OCI-LY7 (cell line): ENCODE data around the gene CNKSR3. TPM values are rescaled to one million over a fixed set of nuclear protein-coding genes. Genes with fewer than 3 reads are reported as not detected.

Source experiments
- BruUV-seq: library from RNA; stranded (reverse); fragments of 400-500 nt; replicated peaks from 2 replicates; lab custom pipeline; 2021; lab: Mats Ljungman, UMichigan
- CTCF ChIA-PET: fragments of 300-600 bp; sonication (Branson Sonifier 250); formaldehyde crosslinking; loops from one replicate; lab custom pipeline; 2022; ENCODE audit warnings: antibody characterized with exemption; ENCODE audit not compliant: unreplicated experiment; lab: Charles Lee
- POLR2A ChIA-PET: fragments of 300-600 bp; sonication (Branson Sonifier 250); formaldehyde crosslinking; loops from one replicate; lab custom pipeline; 2022; ENCODE audit warnings: antibody characterized with exemption; lab: Charles Lee
- DNase-seq: peaks from one replicate; pipeline ENCODE4 v3.0.0-alpha.2; 2015; ENCODE audit warnings: low spot score
- H2AFZ ChIP-seq: fragments of 200-600 bp; sonication (generic), shearing (Covaris generic); 2 replicates; pipeline ENCODE4 v1.6.1; 2014; ENCODE audit warnings: mild to moderate bottlenecking, antibody characterized with exemption, low read length, moderate library complexity
- H3K27ac ChIP-seq: fragments of 200-600 bp; sonication (generic); 2 replicates; pipeline ENCODE4 v1.5.1; 2014; ENCODE audit warnings: mixed run types, low read depth, mild to moderate bottlenecking, moderate library complexity, low read length, inconsistent platforms; ENCODE audit not compliant: poor library complexity, severe bottlenecking
- H3K36me3 ChIP-seq: fragments of 200-600 bp; sonication (generic); 2 replicates; pipeline ENCODE4 v1.6.1; 2014; ENCODE audit warnings: mild to moderate bottlenecking, antibody characterized with exemption, low read length, moderate library complexity, mixed read lengths; ENCODE audit not compliant: insufficient read depth
- H3K4me1 ChIP-seq: fragments of 200-600 bp; sonication (generic); 2 replicates; pipeline ENCODE4 v1.5.1; 2014; ENCODE audit warnings: mild to moderate bottlenecking, low read length; ENCODE audit not compliant: insufficient read depth, poor library complexity, severe bottlenecking
- H3K4me2 ChIP-seq: fragments of 200-600 bp; sonication (generic); 2 replicates; pipeline ENCODE4 v1.6.1; 2014; ENCODE audit warnings: mild to moderate bottlenecking, low read length
- H3K4me3 ChIP-seq: fragments of 200-600 bp; sonication (generic); 2 replicates; pipeline ENCODE4 v1.5.1; 2014; ENCODE audit warnings: mild to moderate bottlenecking, low read depth, low read length; ENCODE audit not compliant: poor library complexity, severe bottlenecking
- H3K79me2 ChIP-seq: fragments of 200-600 bp; sonication (generic); 2 replicates; pipeline ENCODE4 v1.6.1; 2016; ENCODE audit warnings: low read depth, mild to moderate bottlenecking, low read length, moderate library complexity, mixed read lengths; ENCODE audit not compliant: insufficient read depth
- H3K9me2 ChIP-seq: fragments of 200-600 bp; sonication (generic); 2 replicates; pipeline ENCODE4 v1.6.1; 2016; ENCODE audit warnings: mild to moderate bottlenecking, low read length, mixed read lengths; ENCODE audit not compliant: insufficient read depth
- H3K9me3 ChIP-seq: fragments of 200-600 bp; sonication (generic); 2 replicates; pipeline ENCODE4 v1.6.1; 2014; ENCODE audit warnings: mild to moderate bottlenecking, mixed run types, low read length, mixed read lengths
- H4K20me1 ChIP-seq: fragments of 200-600 bp; sonication (generic); 2 replicates; pipeline ENCODE4 v1.6.1; 2014; ENCODE audit warnings: mild to moderate bottlenecking, antibody characterized with exemption, low read length, moderate library complexity, mixed read lengths; ENCODE audit not compliant: insufficient read depth
- EZH2phosphoT487 ChIP-seq: fragments of 200-600 bp; sonication (generic); IDR thresholded peaks from 2 replicates; pipeline ENCODE4 v1.6.1; 2018; ENCODE audit warnings: low read depth, borderline replicate concordance, mild to moderate bottlenecking, mixed run types, antibody characterized with exemption, low read length, moderate library complexity, mixed read lengths
- intact Hi-C: fragments of 100-400 bp; cut with micrococcal nuclease; formaldehyde crosslinking; loops from one replicate; pipeline ENCODE4 v1.10.0; 2022; ENCODE audit not compliant: unreplicated experiment
- total RNA-seq, 2 experiments: library from RNA; depleted of rRNA in 1 of 2; stranded (reverse); fragments of >200 nt in 1 of 2; shearing (Covaris generic) in 1 of 2; gene quantifications; 2 replicates each; pipeline ENCODE4 v1.2.3, GENCODE V29; 2014 to 2022
- TF ChIP-seq, protein P1 (sequence below): fragments of 200-600 bp; sonication (generic); conservative IDR thresholded peaks from 2 replicates; pipeline ENCODE4 v1.5.1; 2014; ENCODE audit warnings: mild to moderate bottlenecking, antibody characterized with exemption, low read length, moderate library complexity, mixed read lengths

CNKSR3 gene
- total RNA-seq, 2 experiments from 2014 or later = not detected

GRCh38 chr6:154448448-154449096 is 61.9 kb downstream of the CNKSR3 start:
- no TSS peak for BruUV-seq
- no peaks in the 10 kb centered on the region for H4K20me1 ChIP-seq
- H3K4me3 ChIP-seq = no peak overlapping the region
- POLR2A ChIA-PET = interaction anchor here (0.7 kb wide), 1 partner anchor 73 kb away, joined by 4 read pairs; no protein-coding TSS in a partner anchor
- no peak overlapping the region for H3K4me2 ChIP-seq
- H3K9me2 ChIP-seq = no peaks in the 10 kb centered on the region
- H3K9me3 ChIP-seq = no peaks in the 10 kb centered on the region
- H3K36me3 ChIP-seq = no peaks in the 10 kb centered on the region
- no peak overlapping the region for H3K27ac ChIP-seq
- intact Hi-C loops = no loop called here
- no peaks in the 10 kb centered on the region for H3K79me2 ChIP-seq
- CTCF ChIA-PET = no interaction called here
- no peak for TF ChIP-seq EZH2phosphoT487
- TF ChIP-seq, protein P1, sequence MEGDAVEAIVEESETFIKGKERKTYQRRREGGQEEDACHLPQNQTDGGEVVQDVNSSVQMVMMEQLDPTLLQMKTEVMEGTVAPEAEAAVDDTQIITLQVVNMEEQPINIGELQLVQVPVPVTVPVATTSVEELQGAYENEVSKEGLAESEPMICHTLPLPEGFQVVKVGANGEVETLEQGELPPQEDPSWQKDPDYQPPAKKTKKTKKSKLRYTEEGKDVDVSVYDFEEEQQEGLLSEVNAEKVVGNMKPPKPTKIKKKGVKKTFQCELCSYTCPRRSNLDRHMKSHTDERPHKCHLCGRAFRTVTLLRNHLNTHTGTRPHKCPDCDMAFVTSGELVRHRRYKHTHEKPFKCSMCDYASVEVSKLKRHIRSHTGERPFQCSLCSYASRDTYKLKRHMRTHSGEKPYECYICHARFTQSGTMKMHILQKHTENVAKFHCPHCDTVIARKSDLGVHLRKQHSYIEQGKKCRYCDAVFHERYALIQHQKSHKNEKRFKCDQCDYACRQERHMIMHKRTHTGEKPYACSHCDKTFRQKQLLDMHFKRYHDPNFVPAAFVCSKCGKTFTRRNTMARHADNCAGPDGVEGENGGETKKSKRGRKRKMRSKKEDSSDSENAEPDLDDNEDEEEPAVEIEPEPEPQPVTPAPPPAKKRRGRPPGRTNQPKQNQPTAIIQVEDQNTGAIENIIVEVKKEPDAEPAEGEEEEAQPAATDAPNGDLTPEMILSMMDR = no peak
- H3K4me1 ChIP-seq = no peaks in the 10 kb centered on the region
- H2AFZ ChIP-seq = no peak overlapping the region
- DNase-seq = no peak

DNA sequence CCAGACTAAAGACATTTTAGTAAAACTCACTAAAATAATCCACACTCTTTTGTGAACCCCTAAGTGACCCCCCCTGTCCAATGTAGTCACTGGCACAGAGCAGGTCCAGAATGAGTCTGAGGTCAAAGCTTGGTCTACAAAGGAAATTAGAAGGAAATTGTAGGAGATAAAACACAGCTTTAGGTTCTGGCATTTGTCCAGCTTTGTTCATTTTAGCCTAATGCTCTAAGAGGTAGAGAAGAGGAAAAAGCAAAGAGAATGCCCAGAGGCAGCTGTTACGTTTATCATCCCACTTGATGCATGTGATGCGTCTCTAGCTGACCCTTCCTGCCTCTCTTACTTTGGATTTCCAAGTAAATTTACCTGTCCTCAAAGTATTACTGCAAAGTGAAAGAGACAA is 62.5 kb downstream of the CNKSR3 start:
- no peak overlapping the region for H3K4me3 ChIP-seq
- no peaks in the 10 kb centered on the region for H3K79me2 ChIP-seq
- H4K20me1 ChIP-seq = no peaks in the 10 kb centered on the region
- BruUV-seq = no TSS peak
- TF ChIP-seq, protein P1 = no peak
- no peak for TF ChIP-seq EZH2phosphoT487
- no peak overlapping the region for H3K4me2 ChIP-seq
- CTCF ChIA-PET = no interaction called here
- H3K4me1 ChIP-seq = no peaks in the 10 kb centered on the region
- no peaks in the 10 kb centered on the region for H3K9me3 ChIP-seq
- no peak overlapping the region for H3K27ac ChIP-seq
- H3K36me3 ChIP-seq = no peaks in the 10 kb centered on the region
- POLR2A ChIA-PET = interaction anchor here (0.7 kb wide), 1 partner anchor 72 kb away, joined by 4 read pairs; no protein-coding TSS in a partner anchor
- H2AFZ ChIP-seq = no peak overlapping the region
- intact Hi-C loops = no loop called here
- H3K9me2 ChIP-seq = no peaks in the 10 kb centered on the region
- DNase-seq = no peak

DNA sequence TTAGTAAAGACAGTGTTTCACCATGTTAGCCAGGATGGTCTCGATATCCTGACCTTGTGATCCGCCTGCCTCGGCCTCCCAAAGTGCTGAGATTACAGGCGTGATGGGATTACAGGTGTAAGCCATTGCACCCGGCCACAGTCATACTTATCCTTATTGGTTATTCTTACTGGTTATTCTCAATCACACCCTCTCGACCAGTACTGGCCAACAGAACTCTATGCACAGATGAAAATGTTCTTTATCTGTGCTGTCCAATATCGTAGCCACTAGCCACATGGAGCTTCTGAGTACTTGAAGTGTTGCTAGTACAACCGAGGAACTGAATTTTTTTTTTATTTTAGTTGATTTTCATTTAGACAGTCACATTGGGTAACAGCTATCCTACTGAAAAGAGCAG is 63.5 kb downstream of the CNKSR3 start:
- TF ChIP-seq, protein P1 = no peak
- TF ChIP-seq EZH2phosphoT487 = no peak
- intact Hi-C loops = no loop called here
- no peak overlapping the region for H2AFZ ChIP-seq
- no peaks in the 10 kb centered on the region for H3K9me2 ChIP-seq
- ChIA-PET CTCF (no interaction called here), POLR2A (no interaction called here)
- H3K4me3 ChIP-seq = no peak overlapping the region
- no TSS peak for BruUV-seq
- H3K4me1 ChIP-seq = no peaks in the 10 kb centered on the region
- no peaks in the 10 kb centered on the region for H4K20me1 ChIP-seq
- no peak for DNase-seq
- no peak overlapping the region for H3K4me2 ChIP-seq
- H3K9me3 ChIP-seq = no peaks in the 10 kb centered on the region
- no peaks in the 10 kb centered on the region for H3K36me3 ChIP-seq
- no peak overlapping the region for H3K27ac ChIP-seq
- H3K79me2 ChIP-seq = no peaks in the 10 kb centered on the region
